Stimulated activated CD4-positive, alpha-beta T cell treated with anti-CD3 and anti-CD28 coated beads, Interleukin-12 subunit alpha, Interleukin-12 subunit beta, amount 100 ng/mL, for 48 hours (primary cell): Measurements from ENCODE around the gene EYA3.

Experiments
- DNase-seq, 3 donors: peaks; one replicate each; pipeline ENCODE4 v3.0.0-alpha.2; 2020; ENCODE audit warnings: low read depth in 2 of 3, low spot score in 1 of 3

The EYA3 gene

DNA sequence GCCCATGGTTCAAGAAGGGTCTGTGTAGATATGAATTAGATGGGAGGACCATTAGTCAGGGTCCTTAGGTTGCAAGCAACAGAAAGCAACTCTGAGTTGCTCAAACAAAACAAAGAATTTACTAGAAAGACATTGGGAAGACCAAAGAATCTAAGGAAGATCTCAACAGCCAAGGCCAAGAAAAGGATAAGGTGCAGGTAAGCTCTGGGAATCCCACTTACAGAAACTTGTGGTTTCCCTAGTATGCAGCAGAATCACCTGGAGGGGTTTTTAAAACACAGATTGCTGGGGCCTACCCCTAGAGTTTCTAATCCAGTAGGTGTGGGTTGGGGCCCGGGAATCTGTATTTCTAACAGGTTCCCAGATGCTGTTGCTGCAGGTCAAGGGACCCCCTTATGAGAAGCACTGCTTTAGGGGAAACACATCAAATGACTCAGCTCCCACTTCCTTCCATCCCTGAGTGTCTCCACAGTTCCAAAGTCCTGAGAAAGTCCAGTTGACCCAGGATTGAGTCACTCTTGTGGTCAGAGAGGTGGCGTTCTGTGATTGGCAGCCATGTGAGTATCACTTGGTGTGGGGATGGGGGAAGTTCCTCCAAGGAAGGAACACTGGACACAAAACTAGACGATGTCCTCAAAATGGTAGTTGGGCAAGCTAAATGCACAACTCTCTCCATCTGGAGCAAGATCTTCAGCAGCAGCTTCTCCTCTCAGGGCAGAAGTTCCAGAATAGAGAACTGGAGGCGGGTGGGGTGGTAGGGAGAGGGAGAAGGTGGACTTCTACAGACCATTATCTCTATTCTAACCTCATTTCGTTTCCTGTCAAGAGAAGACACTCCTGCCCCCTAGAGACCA lies 24.2 kb upstream of the EYA3 start:
- DNase-seq: no peak

DNA sequence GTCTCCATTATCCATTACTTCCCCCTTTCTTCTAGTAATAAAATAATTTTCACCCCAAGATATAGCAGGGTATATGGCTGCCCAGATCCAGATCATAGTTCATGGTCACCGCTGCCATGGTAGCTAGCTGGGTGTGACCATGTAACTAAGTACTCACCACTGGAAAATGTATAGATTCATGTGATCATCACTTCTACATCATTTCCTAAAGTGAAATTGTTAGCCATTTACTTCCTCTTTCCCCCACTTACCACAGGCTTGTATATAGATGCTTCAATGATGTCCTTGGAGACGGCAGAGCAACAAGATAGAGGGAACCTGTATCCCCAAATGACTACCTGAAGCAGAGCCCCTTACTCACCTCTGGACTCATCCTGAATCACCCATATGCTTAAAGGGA lies 22.7 kb upstream of the EYA3 start:
- no peak for DNase-seq

DNA sequence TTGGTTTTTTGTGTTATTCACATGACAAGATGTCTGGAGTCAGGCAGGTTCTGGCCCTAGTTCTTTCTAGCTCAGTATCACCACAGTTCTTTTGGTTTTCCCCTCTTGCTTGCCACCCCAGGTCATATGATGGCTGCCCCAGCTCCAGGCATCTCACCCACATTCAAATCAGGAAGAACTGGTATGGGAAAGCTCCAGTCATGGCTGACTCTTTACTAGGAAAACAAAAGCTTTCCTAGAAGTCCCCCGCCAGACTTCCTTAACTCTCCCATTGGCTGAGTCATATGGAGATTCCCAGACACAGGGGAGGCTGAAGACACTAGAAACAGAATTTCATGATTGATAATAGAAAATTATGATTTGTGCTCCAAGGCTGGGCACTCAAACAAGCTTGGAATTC lies 22.1 kb upstream of the EYA3 start:
- DNase-seq: no peak

DNA sequence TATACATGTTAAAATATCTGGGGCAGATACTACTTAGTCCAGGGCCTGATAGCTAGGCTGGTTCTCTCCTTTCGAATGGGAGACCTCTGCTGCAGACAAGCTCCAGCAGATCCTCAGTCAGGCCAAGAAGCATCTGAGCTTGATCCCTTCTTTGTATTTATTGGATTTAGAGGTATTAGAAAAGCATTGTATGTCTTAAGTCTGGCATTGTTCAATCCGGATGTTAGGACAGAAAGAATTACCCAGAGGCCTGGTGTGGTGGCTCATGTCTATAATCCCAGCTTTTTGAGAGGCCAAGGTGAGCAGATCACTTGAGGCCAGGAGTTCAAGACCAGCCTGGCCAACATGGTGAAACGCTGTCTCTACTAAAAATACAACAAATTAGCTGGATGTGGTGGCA lies 21.2 kb upstream of the EYA3 start:
- DNase-seq: no peak

DNA sequence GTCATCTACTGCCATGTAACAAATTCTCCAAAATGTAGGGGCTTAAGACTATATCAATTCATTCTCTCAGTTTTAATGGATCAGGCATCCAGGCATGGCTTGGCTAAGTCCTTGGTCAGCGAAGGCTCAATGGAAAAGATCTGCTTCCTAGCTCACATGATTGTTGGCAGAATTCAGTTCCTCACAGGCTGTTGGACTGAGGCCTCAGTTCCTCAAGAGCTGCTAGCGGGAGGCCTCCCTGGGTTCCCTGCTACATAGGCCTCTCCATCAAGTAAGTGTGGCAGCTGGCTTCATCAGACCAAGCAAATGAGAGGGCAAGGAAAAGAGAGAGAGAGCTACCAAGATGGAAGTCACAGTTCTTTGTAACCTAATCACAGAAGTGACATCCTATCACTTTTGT lies 19.6 kb upstream of the EYA3 start:
- no peak for DNase-seq

DNA sequence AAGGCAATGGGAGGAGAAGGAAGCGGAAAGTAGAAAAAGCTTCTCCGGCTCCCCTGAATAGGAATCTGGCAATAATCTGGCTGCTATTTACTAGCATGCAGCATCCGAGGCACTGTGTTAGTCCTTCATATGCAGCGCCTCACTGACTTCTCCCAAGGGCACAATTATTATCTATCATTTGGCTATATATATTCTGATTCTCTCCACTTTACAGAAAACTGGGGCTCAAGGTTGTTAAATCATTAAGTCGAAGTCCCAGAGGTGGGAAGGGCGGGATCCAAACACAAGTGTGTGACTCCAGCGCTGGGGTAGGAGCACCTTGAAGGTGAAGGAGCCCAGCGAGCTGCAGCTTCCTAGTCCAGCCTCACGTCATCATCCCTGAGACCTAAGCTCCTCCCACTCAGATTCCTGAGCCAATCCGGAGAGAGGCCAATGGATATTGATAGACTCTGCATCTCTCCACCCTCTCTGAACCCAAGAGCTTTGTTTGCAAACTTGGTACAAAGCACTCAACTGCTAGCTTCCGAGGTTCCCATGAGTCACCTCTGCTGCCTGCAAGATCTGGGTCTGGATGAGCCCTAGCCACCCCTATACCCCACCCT lies 16.6 kb upstream of the EYA3 start:
- DNase-seq: no peak

DNA sequence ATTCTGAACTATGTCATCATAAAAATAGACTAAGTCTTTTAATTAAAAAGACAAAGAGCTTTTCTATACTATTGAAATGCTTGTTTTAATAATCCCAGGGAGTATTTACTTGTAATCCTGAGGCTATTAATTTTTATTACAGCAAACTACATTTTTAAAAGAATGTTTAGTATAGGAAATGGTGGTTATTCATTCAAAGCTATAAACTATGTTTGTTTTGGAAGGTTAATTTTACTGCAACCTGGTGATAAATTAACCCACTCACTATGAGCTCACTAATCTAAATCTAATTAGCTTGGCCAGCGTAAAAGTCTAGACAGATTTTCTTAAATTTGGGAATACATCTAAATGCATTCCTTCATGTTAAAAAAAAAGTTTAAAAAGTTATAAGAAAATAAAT lies 13.8 kb upstream of the EYA3 start:
- DNase-seq: no peak

DNA sequence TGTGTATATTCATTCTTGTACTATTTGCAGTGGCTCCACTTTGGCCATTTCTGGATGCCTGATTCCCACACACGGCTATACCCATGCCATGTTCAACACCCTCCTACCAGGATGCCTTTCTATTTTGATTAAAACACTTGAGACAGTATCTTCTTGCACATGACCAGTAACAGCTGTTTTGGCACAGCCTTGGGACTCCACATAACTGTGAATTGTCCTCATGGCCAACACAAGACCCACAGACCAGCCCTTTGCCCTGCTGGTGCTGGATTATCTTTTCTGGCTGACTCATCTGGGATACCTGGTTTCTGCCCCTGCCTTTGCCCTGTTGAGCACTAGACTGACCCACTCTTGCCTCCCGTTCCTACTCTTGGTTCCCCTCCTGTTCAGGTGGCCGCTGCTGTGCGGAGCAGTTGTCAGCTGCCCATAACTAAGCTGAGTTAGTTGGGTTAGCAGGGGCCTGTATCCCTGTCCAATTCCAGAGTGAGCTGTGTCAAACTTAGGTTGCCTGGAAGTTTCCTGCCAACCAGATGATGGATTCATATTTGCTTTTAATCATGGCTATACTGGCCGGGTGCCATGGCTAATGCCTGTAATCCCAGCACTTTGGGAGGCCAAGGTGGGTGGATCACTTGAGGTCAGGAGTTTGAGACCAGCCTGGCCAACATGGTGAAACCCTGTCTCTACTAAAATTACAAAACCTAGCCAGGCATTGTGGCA lies 10.8 kb upstream of the EYA3 start:
- DNase-seq: no peak

DNA sequence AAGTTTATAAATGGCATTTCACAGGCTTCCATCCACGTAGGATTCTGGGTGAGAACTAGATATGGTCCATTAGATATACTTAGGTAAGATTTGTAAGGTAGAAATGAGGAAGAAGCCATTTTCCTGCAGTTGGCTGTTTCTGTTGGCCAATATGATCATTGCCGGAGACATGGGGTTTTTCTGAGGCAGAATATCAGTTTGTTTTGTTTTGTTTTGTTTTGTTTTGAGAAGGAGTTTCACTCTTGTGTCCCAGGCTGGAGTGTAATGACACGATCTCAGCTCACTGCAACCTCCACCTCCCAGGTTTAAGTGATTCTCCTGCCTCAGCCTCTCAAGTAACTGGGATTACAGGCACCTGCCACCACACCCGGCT lies 8.7 kb upstream of the EYA3 start:
- no peak for DNase-seq

DNA sequence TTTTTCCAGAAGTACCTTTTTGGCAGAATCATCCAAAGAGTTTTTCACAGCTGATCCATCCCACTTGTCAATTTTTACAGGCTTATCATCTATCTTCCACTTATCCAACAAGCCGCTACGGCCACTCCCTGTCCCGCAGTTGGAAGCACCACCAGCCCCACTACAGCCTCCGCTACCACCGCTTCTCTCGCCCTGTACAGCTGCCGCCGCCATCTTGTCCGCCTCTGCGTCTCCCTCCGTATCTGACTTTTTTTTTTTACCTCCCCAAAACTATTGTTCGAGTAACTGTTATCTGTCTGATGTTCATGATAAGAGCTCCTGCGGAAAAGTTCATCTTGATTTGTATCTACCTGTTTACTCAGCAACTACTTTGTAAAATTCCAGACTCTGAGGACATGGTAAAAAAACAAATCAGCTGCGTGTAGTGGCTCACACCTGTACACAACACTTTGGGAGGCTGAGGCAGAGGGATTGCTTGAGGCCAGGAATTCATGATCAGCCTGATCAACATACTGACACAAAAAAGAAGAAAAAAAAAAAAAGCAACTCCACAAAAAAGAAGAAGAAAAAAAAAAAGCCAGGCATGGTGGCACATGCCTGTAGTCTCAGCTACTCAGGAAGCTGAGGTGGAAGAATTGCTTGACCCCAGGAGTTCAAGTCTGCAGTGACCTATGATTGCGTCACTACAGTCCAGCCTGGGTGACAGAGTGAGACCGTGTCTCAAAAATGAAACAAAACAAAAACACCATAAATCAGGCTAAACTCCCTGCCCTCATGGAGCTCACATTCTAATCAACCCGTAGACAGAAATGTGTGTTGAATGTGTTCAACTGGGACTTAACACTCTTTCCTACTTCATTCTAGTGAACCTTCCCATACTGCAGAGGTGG lies 8.0 kb upstream of the EYA3 start:
- no peak for DNase-seq

DNA sequence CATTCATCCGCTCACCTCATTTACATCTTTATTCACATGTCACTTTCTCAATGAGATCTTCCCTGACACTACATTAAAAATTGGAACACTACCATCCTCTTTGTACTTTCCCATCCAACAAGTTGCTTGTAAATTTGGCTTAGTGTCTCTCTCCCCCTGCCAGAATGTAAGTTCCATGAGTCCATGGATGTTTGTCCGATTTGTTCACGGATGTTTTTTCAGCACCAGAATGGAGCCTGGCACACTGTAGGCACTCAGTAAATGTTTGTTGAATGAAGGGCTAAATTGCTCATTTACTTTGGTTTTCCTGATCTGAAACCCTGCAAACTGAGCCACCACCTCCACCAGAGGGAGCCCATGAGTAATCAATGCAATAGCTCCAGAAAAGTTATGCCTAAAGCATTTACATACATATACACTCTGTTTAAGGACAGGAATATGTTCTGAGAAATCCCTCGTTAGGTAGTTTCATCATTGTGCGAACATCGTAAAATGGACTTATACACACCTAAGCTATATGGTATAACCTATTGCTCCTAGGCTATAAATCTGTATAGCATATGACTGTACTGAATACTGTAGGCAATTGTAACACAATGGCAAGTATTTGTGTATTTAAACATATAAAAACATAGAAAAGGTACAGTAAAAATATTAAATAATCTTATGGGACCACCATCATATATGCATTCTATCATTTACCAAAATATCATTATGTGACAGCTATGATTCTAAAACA lies 2.8 kb upstream of the EYA3 start:
- DNase-seq: peak; percentile 57 to 90 (median 76)

DNA sequence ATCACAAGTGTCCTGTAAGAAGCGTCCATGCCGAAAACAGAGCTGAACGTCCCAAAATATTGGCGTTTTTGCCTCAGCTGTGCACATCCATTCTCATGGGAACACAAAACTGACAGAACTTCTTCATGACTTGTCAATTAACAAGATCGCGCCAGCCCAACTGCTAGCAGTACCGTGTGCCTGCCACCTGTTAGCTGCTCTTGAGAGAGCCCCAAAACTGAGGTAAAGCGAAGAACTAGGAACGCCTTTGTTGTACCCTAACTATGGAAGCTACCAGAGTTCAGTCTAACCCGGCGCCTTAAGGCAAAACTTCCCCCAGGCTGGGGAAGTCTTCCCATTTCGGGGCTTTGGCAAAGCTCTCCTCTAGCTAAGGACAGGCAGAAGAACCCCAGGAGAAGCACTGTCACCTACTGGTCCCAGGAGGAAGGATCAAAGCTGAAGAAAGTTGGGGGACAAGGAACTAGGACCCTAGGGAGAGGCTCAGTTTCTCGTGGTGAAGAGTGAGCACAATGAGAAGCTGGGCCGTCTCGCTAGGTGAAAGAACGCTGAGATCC lies 719 bp downstream of the EYA3 start:
- DNase-seq: no peak

DNA sequence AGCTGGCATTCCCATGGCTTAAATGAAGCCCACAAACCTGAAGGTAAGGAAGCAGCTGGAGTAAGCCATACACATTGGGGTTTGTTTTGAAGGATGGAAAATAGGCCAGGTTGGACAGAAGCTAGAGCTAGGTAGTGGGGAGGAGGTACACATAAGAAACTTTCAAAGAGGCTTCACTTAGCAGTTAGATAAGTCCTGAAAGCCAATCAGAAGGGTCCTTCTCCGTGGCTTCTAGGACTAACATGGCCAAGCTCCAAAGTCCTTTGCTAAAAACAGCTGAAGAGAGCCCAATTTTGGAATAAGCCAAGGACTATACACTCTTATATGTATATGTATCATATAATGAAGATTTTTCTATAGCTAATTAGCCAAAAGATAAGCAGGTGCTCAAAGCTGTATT lies 1.8 kb downstream of the EYA3 start:
- DNase-seq: no peak

DNA sequence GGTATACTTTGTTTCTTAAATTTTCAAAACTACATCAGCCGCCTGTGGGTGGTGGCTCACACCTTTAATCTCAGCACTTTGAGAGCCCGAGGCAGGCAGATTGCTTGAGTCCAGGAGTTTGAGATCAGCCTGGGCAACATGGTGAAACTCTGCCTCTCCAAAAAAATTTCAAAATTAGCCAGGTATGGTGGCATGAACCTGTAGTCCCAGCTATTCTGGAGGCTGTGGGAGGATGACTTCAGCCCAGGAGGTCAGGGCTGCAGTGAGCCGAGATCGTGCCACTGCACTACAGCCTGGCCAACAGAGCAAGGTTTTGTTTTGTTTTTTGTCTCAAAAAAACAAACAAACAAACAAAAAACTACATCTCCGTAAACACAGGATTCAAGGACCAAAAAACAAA lies 3.3 kb downstream of the EYA3 start:
- no peak for DNase-seq

DNA sequence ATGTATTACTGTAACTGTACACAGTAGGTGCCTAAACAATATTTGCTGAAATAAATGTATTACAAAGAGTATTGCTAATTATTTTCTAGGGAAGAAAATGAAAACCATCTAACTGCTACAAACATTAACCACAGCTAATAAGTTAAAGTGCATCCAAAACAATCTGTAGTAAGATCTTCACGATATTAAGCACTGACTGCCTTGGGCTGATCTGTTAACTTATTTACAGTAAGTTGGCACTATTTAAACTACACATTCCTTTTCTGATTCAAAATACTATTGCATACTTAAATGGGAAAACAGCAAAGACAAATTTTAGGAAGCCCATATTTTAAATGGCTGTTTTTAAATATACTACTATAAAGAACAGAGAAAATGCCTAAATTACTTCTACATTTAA lies 4.5 kb downstream of the EYA3 start:
- no peak for DNase-seq

DNA sequence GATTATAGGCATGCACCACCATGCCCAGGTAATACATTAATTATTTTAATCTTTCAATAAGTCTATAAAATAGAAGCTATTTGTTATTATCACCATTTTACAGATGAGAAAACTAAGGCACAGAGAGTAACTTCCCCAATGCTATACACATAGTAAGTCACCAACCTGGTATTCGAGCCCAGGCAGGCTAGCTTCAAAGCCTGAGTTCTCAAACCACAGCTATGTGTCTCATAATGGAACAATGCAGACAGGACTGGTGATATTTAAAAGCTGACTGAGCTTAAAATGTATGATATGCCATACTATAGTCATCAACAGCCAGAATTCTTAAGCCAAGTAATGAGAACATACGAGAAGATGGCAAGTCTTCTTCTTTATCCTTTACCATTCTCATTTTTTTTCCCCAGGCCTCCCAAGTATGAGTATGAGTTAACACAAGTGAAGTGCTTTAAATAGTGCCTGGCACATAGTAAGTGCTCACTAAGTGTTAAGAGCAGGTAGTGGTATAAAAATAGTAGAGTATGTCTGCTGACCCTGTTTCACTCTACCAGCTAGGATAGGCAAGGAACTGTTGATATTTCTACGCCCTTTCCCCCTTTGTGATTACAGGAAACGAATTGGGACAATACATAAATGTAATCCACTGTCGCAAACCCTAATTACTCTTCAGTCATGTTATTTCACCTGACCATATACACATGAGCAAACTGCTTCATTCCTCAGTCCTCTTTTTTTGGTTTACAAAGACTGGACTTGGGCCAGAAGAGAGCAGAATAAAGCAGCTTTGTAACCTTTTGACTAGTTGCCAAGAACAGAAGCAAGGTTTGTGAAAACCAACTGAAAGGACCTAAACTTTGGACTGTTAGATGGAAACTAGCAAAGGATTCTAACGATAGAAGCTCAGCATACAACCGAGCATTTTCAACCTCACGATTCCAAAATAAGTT lies 9.5 kb downstream of the EYA3 start:
- DNase-seq: no peak

DNA sequence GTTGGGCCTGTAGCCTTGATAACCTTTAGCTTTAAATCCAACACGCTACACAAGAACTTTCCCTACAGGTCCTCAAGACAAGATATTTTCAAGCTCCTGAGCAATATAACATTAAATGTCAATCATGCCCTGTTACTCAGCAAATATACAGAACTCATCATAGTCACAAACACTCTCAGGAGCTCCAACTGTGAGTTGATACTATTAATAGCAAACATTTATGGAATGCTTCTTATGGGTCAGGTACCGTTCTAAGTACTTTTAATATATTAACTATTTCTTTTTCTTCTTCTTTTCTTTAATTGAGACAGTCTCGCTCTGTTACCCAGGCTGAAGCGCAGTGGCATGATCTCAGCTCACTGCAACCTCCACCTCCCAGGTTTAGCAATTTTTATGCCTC lies 10.1 kb downstream of the EYA3 start:
- DNase-seq: no peak

DNA sequence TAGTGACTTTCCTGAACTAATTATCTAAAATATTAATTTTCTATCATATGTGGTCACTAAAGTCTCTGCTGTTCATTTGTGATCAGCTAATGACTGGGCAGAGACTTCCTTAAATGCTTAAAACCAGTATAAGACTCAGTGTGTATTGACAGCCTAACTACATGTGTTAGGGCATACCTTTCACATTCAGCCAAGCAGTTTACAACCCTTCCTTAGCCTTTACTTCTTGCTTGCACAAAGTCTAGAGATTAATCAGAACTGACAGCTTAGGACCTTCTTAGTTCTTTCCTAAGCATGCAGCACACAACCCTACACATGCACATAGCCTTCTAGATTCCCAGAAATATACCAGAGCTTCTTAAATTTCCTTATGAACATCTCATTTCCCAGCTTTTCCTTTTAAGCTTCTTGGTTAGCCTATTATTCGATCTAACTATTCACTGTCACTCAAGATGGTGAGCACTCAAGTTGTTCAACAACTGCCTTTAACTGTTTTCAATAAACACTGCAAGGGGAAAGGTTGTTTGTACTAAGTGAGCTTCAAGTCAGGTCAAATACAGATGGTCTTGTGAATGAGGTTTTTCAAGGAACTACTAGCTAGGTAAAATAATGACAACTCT lies 13.4 kb downstream of the EYA3 start:
- no peak for DNase-seq

DNA sequence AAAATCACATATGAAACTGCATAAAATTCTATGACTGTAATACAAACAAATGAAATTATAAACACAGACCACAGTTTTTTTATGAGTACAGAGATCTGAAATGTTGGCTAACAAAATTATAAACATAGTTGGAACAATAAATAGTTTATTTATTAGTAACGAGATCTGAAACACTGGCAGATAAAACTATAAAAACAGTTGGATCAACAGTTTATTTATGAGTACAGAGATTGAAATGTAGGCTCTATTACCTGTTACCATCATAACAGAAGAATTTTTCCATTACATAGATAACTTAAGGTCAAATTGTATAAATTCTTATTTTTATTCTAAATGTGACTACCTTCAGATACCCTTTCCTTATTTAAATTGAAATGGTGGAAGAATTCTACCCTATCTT lies 14.5 kb downstream of the EYA3 start:
- DNase-seq: no peak
